ENCODE measurements around the gene PDP2.

The PDP2 gene

GRCh38 chr16:66904846-66905632, 24.7 kb downstream of the PDP2 start:
- DNase-seq, result no peak

- no peak for DNase-seq
These were observed 25.6 kb downstream of the PDP2 start for GRCh38 chr16:66905633-66906539.

- no peak for DNase-seq
These were observed 26.9 kb downstream of the PDP2 start for GRCh38 chr16:66906916-66907836.

- DNase-seq, result no peak
These were observed 27.8 kb downstream of the PDP2 start for GRCh38 chr16:66908116-66908515.

GRCh38 chr16:66908762-66909559, 28.6 kb downstream of the PDP2 start:
- DNase-seq, result no peak

- DNase-seq, result no peak
These were observed 30.0 kb downstream of the PDP2 start for GRCh38 chr16:66910175-66910940.

GRCh38 chr16:66911112-66911511, 30.8 kb downstream of the PDP2 start:
- no peak for DNase-seq

GRCh38 chr16:66911801-66912200, 31.5 kb downstream of the PDP2 start:
- no peak for DNase-seq

- no peak for DNase-seq
These were observed 32.8 kb downstream of the PDP2 start for GRCh38 chr16:66913081-66913480.

- no peak for DNase-seq
These were observed 33.4 kb downstream of the PDP2 start for GRCh38 chr16:66913711-66914110.

- no peak for DNase-seq
These were observed 34.2 kb downstream of the PDP2 start for GRCh38 chr16:66914541-66914940.

GRCh38 chr16:66915041-66915440, 34.7 kb downstream of the PDP2 start:
- no peak for DNase-seq

GRCh38 chr16:66916518-66916917, 36.2 kb downstream of the PDP2 start:
- DNase-seq, result no peak

- DNase-seq, result no peak
These were observed 37.4 kb downstream of the PDP2 start for GRCh38 chr16:66917741-66918140.

- DNase-seq, result no peak
These were observed 38.0 kb downstream of the PDP2 start for GRCh38 chr16:66918355-66918754.

GRCh38 chr16:66918803-66919568, 38.7 kb downstream of the PDP2 start, which contains the start of gene CDH16:
CDH16 (minus strand) TSS chr16:66918885; CDS start chr16:66918065, 820 bp downstream.
- no peak for DNase-seq

GRCh38 chr16:66919569-66920298, 39.4 kb downstream of the PDP2 start:
- DNase-seq, result no peak

- DNase-seq, result no peak
These were observed 39.9 kb downstream of the PDP2 start for GRCh38 chr16:66920299-66920590.

- DNase-seq, result no peak
These were observed 40.8 kb downstream of the PDP2 start for GRCh38 chr16:66920924-66921680.

All from NCI-H187 treated with DMSO at 0.1 percent for 48 hours (cell line).